Endothelial cell of umbilical vein (primary cell): ENCODE data around the gene OPRM1. TPM values are rescaled to one million over a fixed set of nuclear protein-coding genes. Genes with fewer than 3 reads are reported as not detected.

Experiments
- BruUV-seq: library from RNA; stranded (reverse); fragments of 400-500 nt; replicated peaks from 2 replicates; lab custom pipeline; 2021; lab: Mats Ljungman, UMichigan
- CTCF ChIA-PET: fragments of 300-600, 350-600 bp; sonication (Branson Sonifier 250); formaldehyde crosslinking; loops from one replicate; lab custom pipeline; 2021; ENCODE audit warnings: antibody characterized with exemption, inconsistent platforms; lab: Charles Lee
- POLR2A ChIA-PET: fragments of 300-600, 350-600 bp; sonication (Branson Sonifier 250); formaldehyde crosslinking; loops from one replicate; lab custom pipeline; 2021; ENCODE audit warnings: antibody characterized with exemption, inconsistent platforms; lab: Charles Lee
- DNase-seq: peaks from one replicate; pipeline ENCODE4 v3.0.0-alpha.2; 2011; ENCODE audit warnings: low read depth, low spot score
- FAIRE-seq: peaks from 2 replicates; lab custom pipeline; 2011; peaks lifted over from hg19 to GRCh38; lab: Jason Lieb, UNC
- H2AFZ ChIP-seq: 2 replicates; pipeline ENCODE4 v1.6.0; 2012; ENCODE audit warnings: low read depth, low read length, control low read depth, inconsistent platforms
- H3K27ac ChIP-seq: 2 replicates; pipeline ENCODE4 v1.5.1; 2011; ENCODE audit warnings: low read depth, mild to moderate bottlenecking, control low read depth, low read length, moderate library complexity; ENCODE audit not compliant: insufficient read depth
- H3K27me3 ChIP-seq, 2 experiments: 2 replicates each; pipeline versions ENCODE4 v1.6.0 to v1.6.1; 2011; ENCODE audit warnings: low read length in 2 of 2, mixed read lengths in 1 of 2; ENCODE audit not compliant: control insufficient read depth in 2 of 2, insufficient read depth in 2 of 2
- H3K36me3 ChIP-seq, 2 experiments: 2 replicates in 1 of 2; 3 replicates in 1 of 2; pipeline ENCODE4 v1.5.1; 2011; ENCODE audit warnings: low read length in 2 of 2, mild to moderate bottlenecking in 1 of 2, moderate library complexity in 1 of 2; ENCODE audit not compliant: control insufficient read depth in 2 of 2, insufficient read depth in 2 of 2; ENCODE audit errors: extremely low read depth in 1 of 2
- H3K4me1 ChIP-seq: 3 replicates; pipeline ENCODE4 v1.5.1; 2011; ENCODE audit warnings: mild to moderate bottlenecking, low read length; ENCODE audit not compliant: control insufficient read depth, insufficient read depth; ENCODE audit errors: extremely low read depth
- H3K4me2 ChIP-seq: 2 replicates; pipeline ENCODE4 v1.6.1; 2011; ENCODE audit warnings: low read length, control low read depth, mixed read lengths; ENCODE audit not compliant: insufficient read depth
- H3K4me3 ChIP-seq, 3 experiments: fragments of 200-600 bp in 1 of 3; sonication (generic), shearing (Covaris generic) in 1 of 3; replicated peaks in 1 of 3; 2 replicates each; pipeline ENCODE4 v1.5.1; 2011 to 2016; ENCODE audit warnings: control low read depth in 3 of 3, low read length in 3 of 3, mild to moderate bottlenecking in 2 of 3, inconsistent platforms in 1 of 3, low read depth in 1 of 3, moderate library complexity in 1 of 3; ENCODE audit not compliant: insufficient read depth in 1 of 3
- H3K79me2 ChIP-seq: 2 replicates; pipeline ENCODE4 v1.6.0; 2012; ENCODE audit warnings: low read length, inconsistent platforms; ENCODE audit not compliant: control insufficient read depth, insufficient read depth
- H3K9ac ChIP-seq: replicated peaks from 2 replicates; pipeline ENCODE3; 2011; ENCODE audit warnings: low read length, control low read depth; ENCODE audit not compliant: insufficient read depth; ENCODE audit errors: extremely low read depth
- H3K9me1 ChIP-seq: replicated peaks from 3 replicates; pipeline ENCODE4 v1.6.0; 2011; ENCODE audit warnings: mild to moderate bottlenecking, low read length; ENCODE audit not compliant: control insufficient read depth, insufficient read depth; ENCODE audit errors: extremely low read depth
- H3K9me3 ChIP-seq: replicated peaks from 2 replicates; pipeline ENCODE4 v1.5.1; 2012; ENCODE audit warnings: low read length, inconsistent platforms; ENCODE audit not compliant: control insufficient read depth, insufficient read depth
- H4K20me1 ChIP-seq: replicated peaks from 2 replicates; pipeline ENCODE3; 2011; ENCODE audit warnings: mild to moderate bottlenecking, low read length; ENCODE audit not compliant: control insufficient read depth, insufficient read depth; ENCODE audit errors: extremely low read depth
- CTCF ChIP-seq, 2 donors: IDR thresholded peaks; 1 replicate in 1 of 2; 2 replicates in 1 of 2; pipeline ENCODE4 v1.5.1; 2011; ENCODE audit warnings: low read length in 2 of 2, mild to moderate bottlenecking in 2 of 2, moderate library complexity in 2 of 2, control low read depth in 1 of 2, inconsistent platforms in 1 of 2, low read depth in 1 of 2; ENCODE audit not compliant: insufficient read depth in 1 of 2; ENCODE audit errors: extremely low read depth in 1 of 2
- EZH2 ChIP-seq: IDR thresholded peaks from 2 replicates; pipeline ENCODE4 v1.6.1; 2012; ENCODE audit warnings: borderline replicate concordance, low read depth, mild to moderate bottlenecking, moderate library complexity, low read length, inconsistent platforms; ENCODE audit not compliant: severe bottlenecking
- FOS ChIP-seq: IDR thresholded peaks from 2 replicates; pipeline ENCODE4 v1.6.1; 2011; ENCODE audit warnings: mild to moderate bottlenecking, low read length, moderate library complexity, borderline replicate concordance; ENCODE audit not compliant: insufficient read depth
- GATA2 ChIP-seq: IDR thresholded peaks from 2 replicates; pipeline ENCODE4 v1.7.0; 2011; ENCODE audit warnings: low read depth, mild to moderate bottlenecking, moderate library complexity, mixed read lengths, low read length; ENCODE audit not compliant: insufficient read length, insufficient read depth
- JUN ChIP-seq: IDR thresholded peaks from 2 replicates; pipeline ENCODE4 v1.6.1; 2011; ENCODE audit warnings: borderline replicate concordance, low read depth; ENCODE audit not compliant: insufficient read length, insufficient read depth
- MAX ChIP-seq: IDR thresholded peaks from 2 replicates; pipeline ENCODE4 v1.6.1; 2011; ENCODE audit not compliant: insufficient read depth, insufficient read length
- MYC ChIP-seq: IDR thresholded peaks from one replicate; pipeline ENCODE4 v1.6.1; 2011; ENCODE audit warnings: mild to moderate bottlenecking, low read depth, low read length
- POLR2A ChIP-seq: IDR thresholded peaks from 2 replicates; pipeline ENCODE4 v1.6.1; 2012; ENCODE audit warnings: low read depth, mild to moderate bottlenecking, control low read depth, low read length
- POLR2AphosphoS5 ChIP-seq: IDR thresholded peaks from 2 replicates; pipeline ENCODE4 v1.6.1; 2012; ENCODE audit warnings: low read depth, mild to moderate bottlenecking, control low read depth, low read length, moderate library complexity; ENCODE audit not compliant: insufficient read depth
- dilution Hi-C: fragments of 300-500 bp; cut with MboI; formaldehyde crosslinking; loops from one replicate; pipeline ENCODE4 v1.15.0; 2019; ENCODE audit warnings: low sequenced_read_pairs; ENCODE audit not compliant: extremely low pct_ligation_motif_present
- intact Hi-C: fragments of 100-400 bp; cut with micrococcal nuclease; formaldehyde crosslinking; loops from one replicate; pipeline ENCODE4 v1.10.0; 2022
- polyA plus RNA-seq, 4 experiments: library from polyadenylated mRNA; depleted of rRNA in 3 of 4; stranded (reverse) in 3 of 4; unstranded in 1 of 4; fragments of >200 nt; gene quantifications; 2 replicates each; pipeline versions ENCODE4 v1.2.1 to v1.2.3, GENCODE V29; 2011 to 2012; ENCODE audit warnings: missing spikeins in 1 of 4
- total RNA-seq: library from RNA; stranded (reverse); gene quantifications from 2 replicates; pipeline ENCODE4 v1.2.3, GENCODE V29; 2021

The OPRM1 gene
- total and polyA plus RNA-seq, 2 donors (not counting 3 experiments of a cell fraction or from before 2014, with no cell fraction given) = not detected

- no peak overlapping the region for H3K4me3 ChIP-seq
- TF ChIP-seq CTCF (IDR thresholded peaks at IDR 0.05; ENCODE audit: extremely low read depth in 1 of 2, insufficient read depth in 1 of 2, low read depth in 1 of 2, low read length in 2 of 2) (no peak), FOS (no peak), GATA2 (no peak), POLR2A (no peak), JUN (no peak), EZH2 (no peak), MAX (no peak), POLR2AphosphoS5 (no peak), MYC (no peak)
- no peaks in the 10 kb centered on the region for H3K9me3 ChIP-seq
- FAIRE-seq (no peak), DNase-seq (no peak)
- H3K9me1 ChIP-seq = no peaks in the 10 kb centered on the region
- no peak overlapping the region for H2AFZ ChIP-seq
- POLR2A ChIA-PET = no interaction called here
- dilution Hi-C loops = no loop called here
- no peak overlapping the region for H3K9ac ChIP-seq
- intact Hi-C loops = no loop called here
- no TSS peak for BruUV-seq
- CTCF ChIA-PET = no interaction called here
- H3K27me3 ChIP-seq = no peaks in the 10 kb centered on the region
- H4K20me1 ChIP-seq = no peaks in the 10 kb centered on the region
- no peaks in the 10 kb centered on the region for H3K4me1 ChIP-seq
- H3K36me3 ChIP-seq = no peaks in the 10 kb centered on the region
- H3K79me2 ChIP-seq = no peaks in the 10 kb centered on the region
- H3K4me2 ChIP-seq = no peak overlapping the region
- H3K27ac ChIP-seq = no peak overlapping the region
Observed at GRCh38 chr6:154228521-154228905, 189.5 kb downstream of the OPRM1 start.
